OCI-LY1 (cell line): Measurements from ENCODE around the gene CTNNA3.

Source experiments
- H2AFZ ChIP-seq: fragments of 200-600 bp; sonication (generic), shearing (Covaris generic); 2 replicates; pipeline ENCODE4 v1.6.0; 2014; ENCODE audit warnings: antibody characterized with exemption, mild to moderate bottlenecking, low read length
- H3F3A ChIP-seq: fragments of 200-600 bp; sonication (generic), shearing (Covaris generic); 2 replicates; pipeline ENCODE4 v1.6.0; 2014; ENCODE audit warnings: mild to moderate bottlenecking, antibody characterized with exemption, low read length, moderate library complexity; ENCODE audit not compliant: insufficient read depth
- H3K27ac ChIP-seq: fragments of 200-600 bp; sonication (generic); 2 replicates; pipeline ENCODE4 v1.5.1; 2014; ENCODE audit warnings: low read length, mixed run types, mild to moderate bottlenecking, low read depth; ENCODE audit not compliant: poor library complexity, severe bottlenecking
- H3K27me3 ChIP-seq: fragments of 200-600 bp; sonication (generic); 2 replicates; pipeline ENCODE4 v1.6.0; 2014; ENCODE audit warnings: antibody characterized with exemption, mild to moderate bottlenecking, low read length, moderate library complexity; ENCODE audit not compliant: insufficient read depth
- H3K36me3 ChIP-seq: fragments of 200-600 bp; sonication (generic); 2 replicates; pipeline ENCODE4 v1.6.1; 2014; ENCODE audit warnings: mild to moderate bottlenecking, antibody characterized with exemption, low read length, moderate library complexity, mixed read lengths; ENCODE audit not compliant: insufficient read depth
- H3K4me1 ChIP-seq: fragments of 200-600 bp; sonication (generic); 2 replicates; pipeline ENCODE4 v1.5.1; 2014; ENCODE audit warnings: mild to moderate bottlenecking, low read length, moderate library complexity; ENCODE audit not compliant: insufficient read depth, severe bottlenecking
- H3K4me2 ChIP-seq: fragments of 200-600 bp; sonication (generic), shearing (Covaris generic); 2 replicates; pipeline ENCODE4 v1.6.1; 2014; ENCODE audit warnings: low read length
- H3K4me3 ChIP-seq: fragments of 200-600 bp; sonication (generic); 2 replicates; pipeline ENCODE4 v1.5.1; 2014; ENCODE audit warnings: low read length, low read depth, mild to moderate bottlenecking, mixed read lengths; ENCODE audit not compliant: poor library complexity, severe bottlenecking
- H3K79me2 ChIP-seq: fragments of 200-600 bp; shearing (Covaris generic); 2 replicates; pipeline ENCODE4 v1.6.1; 2016; ENCODE audit warnings: mixed run types, low read length, mixed read lengths; ENCODE audit not compliant: insufficient read depth
- H3K9ac ChIP-seq: fragments of 200-600 bp; sonication (generic), shearing (Covaris generic); 2 replicates; pipeline ENCODE4 v1.6.1; 2014; ENCODE audit warnings: mild to moderate bottlenecking, low read length, mixed read lengths
- H3K9me2 ChIP-seq: fragments of 200-600 bp; sonication (generic), shearing (Covaris generic); 2 replicates; pipeline ENCODE4 v1.6.1; 2014; ENCODE audit warnings: low read depth, mild to moderate bottlenecking, low read length, mixed read lengths
- H3K9me3 ChIP-seq: fragments of 200-600 bp; shearing (Covaris generic); 2 replicates; pipeline ENCODE4 v1.6.1; 2014; ENCODE audit warnings: low read length, mixed read lengths
- H4K20me1 ChIP-seq: fragments of 200-600 bp; sonication (generic), shearing (Covaris generic); 2 replicates; pipeline ENCODE4 v1.6.0; 2016; ENCODE audit warnings: mild to moderate bottlenecking, low read length; ENCODE audit not compliant: insufficient read depth
- CTCF ChIP-seq: fragments of 200-600 bp; sonication (generic), shearing (Covaris generic); IDR thresholded peaks from 2 replicates; pipeline ENCODE4 v1.5.1; 2017; ENCODE audit warnings: mild to moderate bottlenecking, antibody characterized with exemption, low read length, moderate library complexity, mixed read lengths
- EZH2 ChIP-seq: fragments of 200-600 bp; sonication (generic), shearing (Covaris generic); IDR thresholded peaks from 2 replicates; pipeline ENCODE4 v1.8.0; 2017; ENCODE audit warnings: borderline replicate concordance, mixed run types, mild to moderate bottlenecking, antibody characterized with exemption, low read length, moderate library complexity, mixed read lengths

Gene CTNNA3

GRCh38 chr10:67621834-67622233, 74.2 kb downstream of the CTNNA3 start:
- Histone ChIP-seq H3F3A (no peaks in the 10 kb centered on the region), H3K27ac (no peak overlapping the region), H3K27me3 (no peaks in the 10 kb centered on the region), H3K9ac (no peak overlapping the region), H3K36me3 (no peaks in the 10 kb centered on the region), H3K9me3 (no peaks in the 10 kb centered on the region), H4K20me1 (no peaks in the 10 kb centered on the region), H3K4me2 (no peak overlapping the region), H3K9me2 (no peaks in the 10 kb centered on the region), H2AFZ (no peak overlapping the region), H3K79me2 (no peaks in the 10 kb centered on the region), H3K4me3 (no peak overlapping the region), H3K4me1 (no peaks in the 10 kb centered on the region)
- TF ChIP-seq CTCF (no peak), EZH2 (no peak)

- Histone ChIP-seq H3K9me2 (no peaks in the 10 kb centered on the region), H3K27me3 (no peaks in the 10 kb centered on the region), H3F3A (no peaks in the 10 kb centered on the region), H2AFZ (no peak overlapping the region), H3K9ac (no peak overlapping the region), H3K79me2 (no peaks in the 10 kb centered on the region), H3K4me3 (no peak overlapping the region), H3K4me2 (no peak overlapping the region), H4K20me1 (no peaks in the 10 kb centered on the region), H3K4me1 (no peaks in the 10 kb centered on the region), H3K36me3 (no peaks in the 10 kb centered on the region), H3K9me3 (no peaks in the 10 kb centered on the region), H3K27ac (no peak overlapping the region)
- TF ChIP-seq EZH2 (no peak), CTCF (no peak)
These were observed 77.9 kb downstream of the CTNNA3 start for GRCh38 chr10:67618116-67618515.

GRCh38 chr10:67612577-67613537, 83.1 kb downstream of the CTNNA3 start:
- no peak overlapping the region for H3K4me2 ChIP-seq
- H3K9me2 ChIP-seq = no peaks in the 10 kb centered on the region
- H4K20me1 ChIP-seq = no peaks in the 10 kb centered on the region
- no peaks in the 10 kb centered on the region for H3K36me3 ChIP-seq
- TF ChIP-seq CTCF (no peak), EZH2 (no peak)
- no peak overlapping the region for H3K9ac ChIP-seq
- H3K9me3 ChIP-seq = no peaks in the 10 kb centered on the region
- H3F3A ChIP-seq = no peaks in the 10 kb centered on the region
- no peaks in the 10 kb centered on the region for H3K79me2 ChIP-seq
- H3K27me3 ChIP-seq = no peaks in the 10 kb centered on the region
- H3K4me1 ChIP-seq = no peaks in the 10 kb centered on the region
- no peak overlapping the region for H3K4me3 ChIP-seq
- no peak overlapping the region for H2AFZ ChIP-seq
- H3K27ac ChIP-seq = no peak overlapping the region
